Activated T-helper 2 cell treated with anti-CD3 and anti-CD28 coated beads, Interferon-gamma antibody, Interleukin-2, Interleukin-4, amounts not matched to agents 10 μg/mL and 5 μg/mL and 100 μg/mL, durations not matched to agents 14 hours and 24 hours and 36 hours (primary cell): Measurements from ENCODE around the gene TMPRSS3. TPM values are rescaled to one million over a fixed set of nuclear protein-coding genes. Genes with fewer than 3 reads are reported as not detected.
A peak's percentile ranks its signal among the peaks of the same experiment; 100 is the strongest.

Source experiments
- DNase-seq: peaks from one replicate; pipeline ENCODE4 v3.0.0; 2021; ENCODE audit warnings: low spot score
- H3K27ac Mint-ChIP-seq: one replicate; pipeline ENCODE4 v1.8.0; 2021; ENCODE audit warnings: mixed read lengths
- H3K27me3 Mint-ChIP-seq: one replicate; pipeline ENCODE4 v1.8.0; 2021; ENCODE audit warnings: low read depth, mixed read lengths
- H3K36me3 Mint-ChIP-seq: one replicate; pipeline ENCODE4 v1.8.0; 2021; ENCODE audit warnings: low read depth, mixed read lengths
- H3K4me1 Mint-ChIP-seq: one replicate; pipeline ENCODE4 v1.8.0; 2021; ENCODE audit warnings: low read depth, mixed read lengths
- H3K4me3 Mint-ChIP-seq: one replicate; pipeline ENCODE4 v1.8.0; 2021; ENCODE audit warnings: low read depth, mild to moderate bottlenecking, moderate library complexity, mixed read lengths
- H3K9me3 Mint-ChIP-seq: one replicate; pipeline ENCODE4 v1.8.0; 2021; ENCODE audit warnings: mixed read lengths
- intact Hi-C: fragments of 100-400 bp; cut with micrococcal nuclease; formaldehyde crosslinking; loops from one replicate; pipeline ENCODE4 v1.15.1; 2023
- total RNA-seq: library from RNA; stranded (reverse); gene quantifications from 2 replicates; pipeline ENCODE4 v1.2.3, GENCODE V29; 2022

TMPRSS3 gene
- total RNA-seq, 1 donor from 2014 or later = 88.1 TPM

DNA sequence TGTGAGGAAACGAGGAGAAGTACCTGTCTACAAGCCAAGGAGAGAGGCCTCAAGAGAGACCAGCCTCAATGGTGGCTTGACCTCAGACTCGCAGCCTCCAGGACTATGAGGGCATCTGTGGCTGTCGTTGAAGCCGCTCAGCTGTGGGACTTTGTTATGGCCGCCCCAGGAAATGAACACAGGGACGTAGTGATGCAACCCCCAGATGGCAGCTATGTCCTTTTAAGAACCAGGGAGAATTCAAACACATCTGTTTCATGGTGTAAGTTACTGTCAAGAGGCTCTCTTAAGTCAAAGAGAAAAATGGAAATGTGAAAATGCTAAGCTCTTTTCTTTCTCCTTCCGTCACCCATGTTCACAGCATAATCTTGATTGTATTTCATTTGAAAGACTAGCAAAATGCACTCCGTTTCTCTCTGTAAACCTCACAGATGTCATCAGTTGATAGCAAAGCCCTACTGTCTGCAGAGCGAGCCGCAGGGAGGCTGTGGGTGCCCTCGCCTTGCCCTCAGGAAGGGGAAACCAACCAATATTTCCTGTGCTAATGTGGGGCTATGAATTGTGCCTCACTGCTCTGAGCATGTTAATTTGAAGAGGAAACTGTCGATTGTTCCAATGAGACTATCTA, 29.2 kb upstream of the TMPRSS3 start:
- H3K27me3 Mint-ChIP-seq = no peaks in the 10 kb centered on the region
- H3K4me3 Mint-ChIP-seq = peak overlapping the region; percentile 68
- peak; percentile 81 for DNase-seq
- peaks cover 67% of the 10 kb centered on the region for H3K4me1 Mint-ChIP-seq
- peak overlapping the region; percentile 93 for H3K27ac Mint-ChIP-seq
- H3K9me3 Mint-ChIP-seq = no peaks in the 10 kb centered on the region
- H3K36me3 Mint-ChIP-seq = peaks cover 16% of the 10 kb centered on the region
- intact Hi-C loops = loop anchor here (1.0 to 5.0 kb wide), 5 partner anchors 9 to 193 kb away; no protein-coding TSS in a partner anchor

DNA sequence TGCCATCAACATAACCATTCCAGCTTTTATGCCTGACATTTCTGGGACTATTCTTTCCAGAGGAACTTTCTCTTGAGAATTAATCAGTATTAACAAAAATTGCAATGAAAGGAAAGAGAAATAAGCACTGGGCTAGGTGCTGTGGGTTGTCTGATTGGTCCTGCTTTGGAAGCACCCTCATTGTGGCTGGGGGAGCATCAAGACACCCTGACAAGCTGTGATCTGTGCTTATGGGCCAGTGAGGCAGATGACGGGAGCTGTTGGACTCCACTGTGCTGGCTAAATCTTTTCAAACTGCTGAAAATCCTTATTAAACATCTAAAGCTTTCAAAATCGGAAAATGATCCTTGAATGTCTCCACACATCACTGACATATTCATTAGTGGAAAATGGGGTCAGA, 27.8 kb upstream of the TMPRSS3 start:
- peaks cover 3% of the 10 kb centered on the region for H3K36me3 Mint-ChIP-seq
- peak overlapping the region; percentile 93 for H3K27ac Mint-ChIP-seq
- no peak for DNase-seq
- peaks cover 12% of the 10 kb centered on the region for H3K9me3 Mint-ChIP-seq
- peak overlapping the region; percentile 68 for H3K4me3 Mint-ChIP-seq
- H3K27me3 Mint-ChIP-seq = no peaks in the 10 kb centered on the region
- H3K4me1 Mint-ChIP-seq = peaks cover 79% of the 10 kb centered on the region
- intact Hi-C loops = loop anchor here (1.0 to 5.0 kb wide), 3 partner anchors 17 to 191 kb away; partner anchors contain the start of gene UBASH3A

DNA sequence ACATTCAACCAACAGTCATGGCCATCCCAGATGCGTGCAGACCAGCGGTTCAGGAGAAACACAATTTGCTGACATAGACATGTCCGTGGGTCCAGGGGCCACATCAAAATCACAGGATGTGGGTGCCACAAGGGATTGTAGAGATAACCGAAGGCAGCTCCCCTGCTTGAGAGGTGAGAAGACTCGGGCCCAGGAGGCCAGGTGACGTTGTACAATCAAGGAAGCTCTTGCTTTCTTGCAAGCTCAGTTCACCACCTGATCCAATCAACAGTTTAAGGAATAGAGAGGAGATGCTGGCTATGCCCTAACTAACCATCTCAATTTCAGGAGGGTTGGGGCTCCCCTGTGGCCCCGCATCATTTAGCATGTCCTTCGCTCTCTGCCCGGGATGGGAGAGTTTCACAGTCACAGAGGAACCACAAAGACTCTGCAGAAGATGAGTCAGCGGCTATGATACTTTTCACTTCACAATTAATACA, 27.4 kb upstream of the TMPRSS3 start:
- DNase-seq = peak; percentile 60
- Mint-ChIP-seq H3K9me3 (peaks cover 13% of the 10 kb centered on the region), H3K4me3 (peak overlapping the region; percentile 65), H3K36me3 (no peaks in the 10 kb centered on the region), H3K27me3 (no peaks in the 10 kb centered on the region), H3K4me1 (peaks cover 83% of the 10 kb centered on the region), H3K27ac (peak overlapping the region; percentile 93)
- intact Hi-C loops = loop anchor here (1.0 to 5.0 kb wide), 3 partner anchors 17 to 191 kb away; partner anchors contain the start of gene UBASH3A

- H3K4me3 Mint-ChIP-seq = peak overlapping the region; percentile 31
- no peaks in the 10 kb centered on the region for H3K27me3 Mint-ChIP-seq
- peaks cover 16% of the 10 kb centered on the region for H3K9me3 Mint-ChIP-seq
- DNase-seq = no peak
- H3K4me1 Mint-ChIP-seq = peaks cover 83% of the 10 kb centered on the region
- H3K36me3 Mint-ChIP-seq = no peaks in the 10 kb centered on the region
- intact Hi-C loops = loop anchor here (5.0 kb wide), 1 partner anchor 189 kb away; no protein-coding TSS in a partner anchor
- H3K27ac Mint-ChIP-seq = peak overlapping the region; percentile 88
Measured at GRCh38 chr21:42421018-42421793, 25.4 kb upstream of the TMPRSS3 start.

DNA sequence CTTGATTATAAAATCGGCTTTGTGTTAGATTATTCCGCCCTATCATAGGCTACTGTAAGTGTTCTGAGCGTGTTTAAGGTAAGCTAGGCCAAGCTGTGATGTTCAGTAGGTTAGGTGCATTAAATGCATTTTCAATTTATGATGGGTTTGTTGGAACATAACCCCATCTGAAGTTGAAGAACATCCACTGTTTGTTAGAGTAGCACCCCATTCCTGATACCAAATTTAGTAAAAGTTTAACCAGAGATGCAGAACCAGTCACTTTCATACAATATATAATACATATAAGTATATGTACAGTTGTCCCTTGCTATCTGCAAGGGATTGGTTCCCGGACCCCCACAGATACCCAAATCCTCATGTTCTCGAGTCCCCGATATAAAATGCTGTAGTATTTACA, 24.0 kb upstream of the TMPRSS3 start:
- intact Hi-C loops = loop anchor here (5.0 kb wide), 1 partner anchor 188 kb away; no protein-coding TSS in a partner anchor
- no peaks in the 10 kb centered on the region for H3K36me3 Mint-ChIP-seq
- no peak overlapping the region for H3K4me3 Mint-ChIP-seq
- H3K4me1 Mint-ChIP-seq = peaks cover 84% of the 10 kb centered on the region
- peak overlapping the region; percentile 46 for H3K27ac Mint-ChIP-seq
- no peaks in the 10 kb centered on the region for H3K27me3 Mint-ChIP-seq
- no peak for DNase-seq
- peaks cover 16% of the 10 kb centered on the region for H3K9me3 Mint-ChIP-seq

DNA sequence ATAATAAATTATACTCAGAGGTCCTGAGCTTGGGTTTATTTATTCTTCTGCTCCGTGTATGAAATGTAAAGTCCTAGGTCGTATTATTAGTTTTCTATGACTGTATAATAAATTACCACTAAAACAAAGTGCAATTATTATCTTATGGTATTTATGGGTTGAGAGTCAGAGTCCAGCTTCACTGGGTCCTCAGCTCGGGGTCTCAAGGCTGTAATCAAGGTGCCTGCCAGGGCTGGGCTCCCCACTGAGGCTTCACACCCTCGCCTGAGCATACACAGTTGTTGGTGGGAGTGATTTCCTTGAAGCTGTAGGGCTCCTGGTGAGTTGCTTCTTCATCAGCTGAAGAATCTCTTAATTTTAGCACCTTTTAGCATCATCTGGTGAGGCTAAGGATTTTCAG, 23.0 kb upstream of the TMPRSS3 start:
- Mint-ChIP-seq H3K9me3 (peaks cover 16% of the 10 kb centered on the region), H3K4me1 (peaks cover 84% of the 10 kb centered on the region), H3K27me3 (no peaks in the 10 kb centered on the region), H3K4me3 (no peak overlapping the region), H3K27ac (peak overlapping the region; percentile 29), H3K36me3 (no peaks in the 10 kb centered on the region)
- no peak for DNase-seq
- intact Hi-C loops = no loop called here

DNA sequence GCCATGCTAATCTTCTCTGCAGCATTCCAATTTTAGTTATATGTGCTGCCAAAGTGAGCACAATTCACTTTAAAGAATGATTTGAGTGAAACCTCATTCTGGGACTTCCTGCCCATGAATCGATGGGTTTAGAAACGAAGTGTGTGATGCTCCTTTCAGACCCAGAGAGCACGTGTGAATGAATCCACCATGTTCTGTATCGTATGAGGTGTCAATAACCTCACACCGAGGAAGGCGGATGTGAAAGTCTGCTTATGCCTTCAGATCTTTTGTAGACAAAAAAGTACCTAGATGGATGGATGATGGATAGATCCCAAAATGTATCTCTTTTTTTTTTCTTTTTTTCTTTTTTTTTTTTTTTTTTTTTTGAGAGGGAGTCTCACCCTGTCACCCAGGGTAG, 21.7 kb upstream of the TMPRSS3 start:
- Mint-ChIP-seq H3K4me1 (peaks cover 78% of the 10 kb centered on the region), H3K27ac (peak overlapping the region; percentile 82), H3K9me3 (peaks cover 16% of the 10 kb centered on the region), H3K36me3 (no peaks in the 10 kb centered on the region), H3K27me3 (no peaks in the 10 kb centered on the region), H3K4me3 (no peak overlapping the region)
- DNase-seq = no peak
- intact Hi-C loops = no loop called here

DNA sequence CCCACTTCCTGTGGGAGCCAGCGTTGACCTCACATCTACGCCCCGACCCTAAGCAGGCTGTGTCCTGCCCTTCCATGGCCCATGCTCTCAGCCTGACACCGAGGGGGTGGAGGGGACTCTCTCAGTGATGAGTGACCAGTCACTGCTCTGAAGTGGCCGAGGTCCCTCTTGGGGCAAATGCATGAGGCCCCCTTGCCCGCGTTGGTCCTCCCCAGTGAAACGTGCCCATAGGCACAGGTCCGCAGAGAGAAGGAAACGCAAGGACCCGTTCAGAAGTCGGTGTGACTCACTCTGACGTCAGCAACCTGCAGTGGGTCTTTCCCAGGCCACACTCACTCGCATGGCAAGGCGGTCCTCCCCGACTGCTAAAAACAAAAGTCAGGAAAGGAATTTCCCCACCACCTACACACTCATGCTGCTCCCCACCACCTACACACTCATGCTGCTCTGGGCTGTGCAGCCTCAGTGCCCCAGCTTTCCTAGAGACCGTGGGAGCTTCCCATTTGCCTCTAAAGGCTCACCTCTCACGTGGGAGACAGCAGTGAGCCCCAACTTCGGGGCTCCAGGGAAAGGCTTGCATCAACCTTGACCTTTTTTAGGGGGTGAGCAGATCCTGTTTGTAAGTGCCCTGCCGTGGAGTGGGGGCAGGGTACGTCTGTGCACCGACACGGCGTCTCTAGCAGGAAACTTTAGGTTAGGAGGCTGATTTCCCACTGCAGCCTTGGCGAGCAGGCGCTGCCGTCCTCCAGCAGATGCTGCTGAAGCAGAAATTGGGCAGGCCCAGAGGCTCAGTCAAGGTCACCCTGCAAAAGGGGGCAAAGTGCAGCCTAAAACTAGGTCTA, 19.3 kb upstream of the TMPRSS3 start:
- no peaks in the 10 kb centered on the region for H3K36me3 Mint-ChIP-seq
- H3K9me3 Mint-ChIP-seq = peaks cover 16% of the 10 kb centered on the region
- peak overlapping the region; percentile 57 for H3K4me3 Mint-ChIP-seq
- no peak overlapping the region for H3K27ac Mint-ChIP-seq
- peak; percentile 82 for DNase-seq
- peaks cover 58% of the 10 kb centered on the region for H3K4me1 Mint-ChIP-seq
- no peaks in the 10 kb centered on the region for H3K27me3 Mint-ChIP-seq
- intact Hi-C loops = loop anchor here (1.0 kb wide), 2 partner anchors 10 to 12 kb away; partner anchors contain the start of gene UBASH3A

- Mint-ChIP-seq H3K27me3 (no peaks in the 10 kb centered on the region), H3K27ac (no peak overlapping the region), H3K9me3 (peaks cover 12% of the 10 kb centered on the region), H3K36me3 (no peaks in the 10 kb centered on the region), H3K4me3 (peak overlapping the region; percentile 57), H3K4me1 (peaks cover 57% of the 10 kb centered on the region)
- DNase-seq = no peak
- intact Hi-C loops = no loop called here
Measured at GRCh38 chr21:42414553-42414927, 18.7 kb upstream of the TMPRSS3 start.

GRCh38 chr21:42414066-42414465, 18.2 kb upstream of the TMPRSS3 start:
- H3K4me3 Mint-ChIP-seq = peak overlapping the region; percentile 43
- intact Hi-C loops = no loop called here
- no peak overlapping the region for H3K27ac Mint-ChIP-seq
- DNase-seq = no peak
- peaks cover 56% of the 10 kb centered on the region for H3K4me1 Mint-ChIP-seq
- no peaks in the 10 kb centered on the region for H3K36me3 Mint-ChIP-seq
- peaks cover 8% of the 10 kb centered on the region for H3K9me3 Mint-ChIP-seq
- no peaks in the 10 kb centered on the region for H3K27me3 Mint-ChIP-seq

DNA sequence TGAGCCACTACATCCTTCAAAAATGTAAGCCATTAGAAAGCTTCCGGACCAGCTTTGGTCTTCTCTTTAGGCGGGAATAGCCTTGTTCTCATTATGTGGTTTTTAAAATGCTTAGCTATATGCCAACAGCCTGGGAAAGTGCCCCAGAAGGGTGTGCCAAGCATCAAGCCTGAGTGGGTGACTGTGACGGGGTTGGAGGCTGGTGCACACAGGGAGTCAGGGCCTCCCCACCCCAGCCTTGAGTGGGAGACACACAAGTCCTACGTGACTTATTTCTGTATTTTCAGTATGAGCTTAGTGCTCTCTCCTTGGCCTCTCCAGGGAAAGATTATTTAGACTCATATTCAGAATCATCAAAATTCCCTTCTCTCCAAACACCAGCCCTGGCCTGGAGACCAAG, 17.6 kb upstream of the TMPRSS3 start:
- H3K27me3 Mint-ChIP-seq = no peaks in the 10 kb centered on the region
- H3K4me3 Mint-ChIP-seq = peak overlapping the region; percentile 58
- peaks cover 4% of the 10 kb centered on the region for H3K9me3 Mint-ChIP-seq
- H3K27ac Mint-ChIP-seq = no peak overlapping the region
- H3K36me3 Mint-ChIP-seq = peaks cover 1% of the 10 kb centered on the region
- peaks cover 51% of the 10 kb centered on the region for H3K4me1 Mint-ChIP-seq
- intact Hi-C loops = loop anchor here (1.0 kb wide), 1 partner anchor 20 kb away; no protein-coding TSS in a partner anchor
- no peak for DNase-seq

DNA sequence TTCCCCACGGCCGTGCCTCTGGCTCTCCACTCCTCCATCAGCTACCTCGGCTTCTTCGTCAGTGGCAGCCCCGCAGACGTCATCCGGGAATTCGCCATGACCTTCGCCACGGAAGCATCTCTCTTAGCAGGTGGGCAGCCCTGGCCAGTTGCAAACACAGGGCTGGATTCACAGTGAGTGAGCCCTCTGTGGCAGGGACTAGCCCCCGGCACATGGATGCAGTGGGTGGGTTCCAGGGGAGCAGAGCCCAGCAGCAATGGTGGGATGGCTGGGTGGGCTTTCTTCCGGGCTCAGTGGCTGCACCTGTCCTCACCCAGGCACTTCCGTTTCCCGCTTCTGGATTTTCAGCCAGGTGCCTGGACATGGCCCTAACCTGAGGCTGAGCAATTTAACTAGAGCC, 17.2 kb upstream of the TMPRSS3 start:
- intact Hi-C loops = loop anchor here (1.0 kb wide), 1 partner anchor 20 kb away; no protein-coding TSS in a partner anchor
- Mint-ChIP-seq H3K27ac (no peak overlapping the region), H3K9me3 (peaks cover 4% of the 10 kb centered on the region), H3K27me3 (no peaks in the 10 kb centered on the region), H3K4me3 (peak overlapping the region; percentile 58), H3K36me3 (peaks cover 5% of the 10 kb centered on the region), H3K4me1 (peaks cover 50% of the 10 kb centered on the region)
- no peak for DNase-seq
